Immature natural killer cell (primary cell): ENCODE measurements around the gene RNF141. TPM values are rescaled to one million over a fixed set of nuclear protein-coding genes. Genes with fewer than 3 reads are reported as not detected.

Experiments
- DNase-seq, 3 donors: peaks; one replicate each; pipeline ENCODE4 v3.0.0; 2022; ENCODE audit warnings: mixed read lengths in 1 of 3
- H3K27ac Mint-ChIP-seq, 6 donors: one replicate each; pipeline ENCODE4 v1.8.0; 2020; ENCODE audit warnings: mixed read lengths in 6 of 6, mild to moderate bottlenecking in 5 of 6, inconsistent platforms in 4 of 6, moderate library complexity in 3 of 6
- H3K27me3 Mint-ChIP-seq, 3 donors: one replicate each; pipeline ENCODE4 v1.8.0; 2020 to 2021; ENCODE audit warnings: low read depth in 3 of 3, mild to moderate bottlenecking in 3 of 3, mixed read lengths in 3 of 3, moderate library complexity in 3 of 3, inconsistent platforms in 1 of 3
- H3K36me3 Mint-ChIP-seq, 3 donors: one replicate each; pipeline ENCODE4 v1.8.0; 2020; ENCODE audit warnings: mixed read lengths in 3 of 3, inconsistent platforms in 2 of 3, mild to moderate bottlenecking in 2 of 3
- H3K4me1 Mint-ChIP-seq, 2 donors: one replicate each; pipeline ENCODE4 v1.8.0; 2020; ENCODE audit warnings: inconsistent platforms in 2 of 2, mild to moderate bottlenecking in 2 of 2, mixed read lengths in 2 of 2, moderate library complexity in 1 of 2
- H3K4me3 Mint-ChIP-seq, 5 donors: one replicate each; pipeline ENCODE4 v1.8.0; 2020; ENCODE audit warnings: mild to moderate bottlenecking in 5 of 5, mixed read lengths in 5 of 5, inconsistent platforms in 3 of 5, moderate library complexity in 3 of 5
- H3K9me3 Mint-ChIP-seq, 6 donors: one replicate each; pipeline ENCODE4 v1.8.0; 2020; ENCODE audit warnings: mild to moderate bottlenecking in 6 of 6, mixed read lengths in 6 of 6, inconsistent platforms in 4 of 6, moderate library complexity in 3 of 6
- polyA plus RNA-seq, 3 donors: library from polyadenylated mRNA; unstranded; fragments of 300-500 nt; fragmentation: Illumina TruSeq; gene quantifications; one replicate each; pipeline ENCODE4 v1.2.3, GENCODE V29; 2021

Gene RNF141
- polyA plus RNA-seq, 3 donors from 2014 or later = 12.0 to 16.8 (median 13.0) TPM

- Mint-ChIP-seq H3K4me3 (no peak overlapping the region), H3K36me3 (peaks cover 4 to 19% (median 13%) of the 10 kb centered on the region in 3 donors), H3K9me3 (no peaks in the 10 kb centered on the region), H3K4me1 (no peaks in the 10 kb centered on the region), H3K27ac (no peak overlapping the region), H3K27me3 (no peaks in the 10 kb centered on the region)
- DNase-seq = no peak
Observed at GRCh38 chr11:10504490-10504889, 36.5 kb downstream of the RNF141 start.

GRCh38 chr11:10503777-10504480 is 37.1 kb downstream of the RNF141 start:
- no peak for DNase-seq
- Mint-ChIP-seq H3K27me3 (no peaks in the 10 kb centered on the region), H3K4me1 (no peaks in the 10 kb centered on the region), H3K9me3 (no peaks in the 10 kb centered on the region), H3K36me3 (peaks cover 4 to 19% (median 13%) of the 10 kb centered on the region in 3 donors), H3K27ac (peak overlapping the region in 1 of 6 donors; percentile 24), H3K4me3 (no peak overlapping the region)

- Mint-ChIP-seq H3K4me3 (no peak overlapping the region), H3K27me3 (no peaks in the 10 kb centered on the region), H3K36me3 (peaks cover 4 to 19% (median 13%) of the 10 kb centered on the region in 3 donors), H3K9me3 (no peaks in the 10 kb centered on the region), H3K27ac (no peak overlapping the region), H3K4me1 (no peaks in the 10 kb centered on the region)
- no peak for DNase-seq
Observed at GRCh38 chr11:10503221-10503620, 37.8 kb downstream of the RNF141 start.

DNA sequence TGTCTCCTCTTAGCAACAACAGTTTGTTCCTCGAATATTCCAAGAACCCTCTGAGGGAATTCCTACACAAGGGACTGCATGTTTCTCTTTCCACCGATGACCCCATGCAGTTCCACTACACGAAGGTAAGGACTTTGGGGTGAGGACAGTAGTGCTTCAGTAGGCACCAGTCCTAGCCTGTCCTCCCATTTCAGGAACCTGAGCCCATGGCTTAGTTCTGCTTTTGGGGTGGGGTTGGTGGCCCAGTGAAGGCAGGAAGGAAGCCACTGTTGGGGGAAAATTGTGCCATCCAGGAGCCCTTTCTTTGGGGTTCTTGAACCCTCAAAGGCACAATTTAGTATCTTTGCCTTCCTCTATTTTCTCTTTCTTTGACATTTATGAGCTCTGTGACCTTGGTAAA is 38.2 kb downstream of the RNF141 start:
- no peaks in the 10 kb centered on the region for H3K9me3 Mint-ChIP-seq
- no peak for DNase-seq
- peaks cover 8 to 23% (median 13%) of the 10 kb centered on the region in 3 donors for H3K36me3 Mint-ChIP-seq
- no peaks in the 10 kb centered on the region for H3K4me1 Mint-ChIP-seq
- no peak overlapping the region for H3K27ac Mint-ChIP-seq
- no peak overlapping the region for H3K4me3 Mint-ChIP-seq
- no peaks in the 10 kb centered on the region for H3K27me3 Mint-ChIP-seq

GRCh38 chr11:10502065-10502680 is 38.8 kb downstream of the RNF141 start:
- H3K9me3 Mint-ChIP-seq = no peaks in the 10 kb centered on the region
- H3K27ac Mint-ChIP-seq = no peak overlapping the region
- H3K4me3 Mint-ChIP-seq = no peak overlapping the region
- no peaks in the 10 kb centered on the region for H3K27me3 Mint-ChIP-seq
- no peak for DNase-seq
- H3K4me1 Mint-ChIP-seq = no peaks in the 10 kb centered on the region
- peaks cover 8 to 25% (median 13%) of the 10 kb centered on the region in 3 donors for H3K36me3 Mint-ChIP-seq

DNA sequence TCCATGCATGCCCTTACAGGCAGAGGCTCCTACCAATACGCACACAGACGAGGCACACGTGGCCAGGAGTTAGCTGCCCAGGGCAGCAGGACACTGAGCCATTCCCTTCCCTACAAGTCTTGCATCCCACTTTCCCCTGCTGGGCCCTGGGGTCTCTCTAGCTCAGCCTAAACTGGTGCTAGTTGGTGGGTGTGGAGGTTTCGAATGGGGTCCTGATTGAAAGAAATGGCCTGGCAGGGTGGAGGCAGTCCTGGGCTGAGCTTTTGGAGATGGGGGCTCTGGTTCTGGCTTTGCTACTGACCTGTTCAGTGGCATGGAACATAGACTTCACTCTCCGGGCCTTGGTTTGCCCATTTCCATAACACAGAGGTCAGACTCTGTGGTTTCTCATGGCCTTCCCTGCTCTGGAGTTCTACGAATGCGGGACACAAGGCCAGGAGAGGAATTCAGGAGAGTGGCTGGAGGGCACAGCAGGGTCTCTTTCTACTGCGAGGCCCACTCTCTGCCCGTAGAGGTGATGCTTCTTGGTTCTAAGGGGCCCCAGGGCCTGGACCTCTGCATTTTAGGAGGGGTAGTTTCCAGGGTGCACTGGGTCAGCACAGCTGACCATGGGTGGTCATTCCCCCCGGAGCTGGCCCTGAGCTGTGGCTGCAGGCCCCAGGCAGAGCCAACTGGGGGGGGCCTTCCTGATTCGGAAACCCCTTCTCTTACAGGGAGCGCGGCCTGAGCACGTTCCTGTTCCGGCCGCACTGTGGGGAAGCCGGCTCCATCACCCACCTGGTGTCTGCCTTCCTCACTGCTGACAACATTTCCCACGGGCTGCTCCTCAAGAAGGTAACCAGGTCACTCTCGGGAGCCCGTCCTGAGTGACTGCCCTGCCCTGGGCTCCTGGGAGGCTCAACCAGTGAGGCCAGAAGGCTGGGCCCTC is 40.0 kb downstream of the RNF141 start:
- no peak overlapping the region for H3K4me3 Mint-ChIP-seq
- no peaks in the 10 kb centered on the region for H3K4me1 Mint-ChIP-seq
- peaks cover 8 to 30% (median 13%) of the 10 kb centered on the region in 3 donors for H3K36me3 Mint-ChIP-seq
- no peak overlapping the region for H3K27ac Mint-ChIP-seq
- H3K27me3 Mint-ChIP-seq = peaks cover 0 to 3% (median 0%) of the 10 kb centered on the region in 3 donors
- H3K9me3 Mint-ChIP-seq = no peaks in the 10 kb centered on the region
- no peak for DNase-seq

- no peak overlapping the region for H3K27ac Mint-ChIP-seq
- peaks cover 0 to 3% (median 0%) of the 10 kb centered on the region in 3 donors for H3K27me3 Mint-ChIP-seq
- H3K4me1 Mint-ChIP-seq = no peaks in the 10 kb centered on the region
- peaks cover 8 to 24% (median 13%) of the 10 kb centered on the region in 3 donors for H3K36me3 Mint-ChIP-seq
- DNase-seq = no peak
- no peak overlapping the region for H3K4me3 Mint-ChIP-seq
- H3K9me3 Mint-ChIP-seq = no peaks in the 10 kb centered on the region
Observed at GRCh38 chr11:10499874-10500601, 40.9 kb downstream of the RNF141 start.

DNA sequence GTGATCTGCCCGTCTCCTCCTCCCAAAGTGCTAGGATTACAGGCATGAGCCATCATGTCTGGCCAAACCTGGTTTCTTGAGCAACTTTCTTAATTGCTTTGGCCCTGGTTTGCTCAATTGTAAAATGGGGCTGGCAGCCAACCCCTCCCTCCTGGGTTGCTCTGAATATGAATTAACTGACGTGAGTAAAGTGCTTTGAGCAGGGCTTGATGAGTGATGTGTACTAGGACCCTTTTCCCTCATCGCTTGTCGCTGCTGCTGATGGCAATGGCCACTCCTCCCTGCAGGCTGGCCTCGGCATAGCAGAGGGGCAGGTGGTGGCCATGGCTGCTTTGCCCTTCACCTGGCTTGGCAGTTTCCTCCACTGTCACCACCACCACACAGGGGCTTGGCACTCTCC is 41.5 kb downstream of the RNF141 start:
- DNase-seq = no peak
- Mint-ChIP-seq H3K27ac (no peak overlapping the region), H3K4me3 (no peak overlapping the region), H3K36me3 (peaks cover 8 to 24% (median 9%) of the 10 kb centered on the region in 3 donors), H3K4me1 (no peaks in the 10 kb centered on the region), H3K9me3 (no peaks in the 10 kb centered on the region), H3K27me3 (peaks cover 0 to 3% (median 0%) of the 10 kb centered on the region in 3 donors)

DNA sequence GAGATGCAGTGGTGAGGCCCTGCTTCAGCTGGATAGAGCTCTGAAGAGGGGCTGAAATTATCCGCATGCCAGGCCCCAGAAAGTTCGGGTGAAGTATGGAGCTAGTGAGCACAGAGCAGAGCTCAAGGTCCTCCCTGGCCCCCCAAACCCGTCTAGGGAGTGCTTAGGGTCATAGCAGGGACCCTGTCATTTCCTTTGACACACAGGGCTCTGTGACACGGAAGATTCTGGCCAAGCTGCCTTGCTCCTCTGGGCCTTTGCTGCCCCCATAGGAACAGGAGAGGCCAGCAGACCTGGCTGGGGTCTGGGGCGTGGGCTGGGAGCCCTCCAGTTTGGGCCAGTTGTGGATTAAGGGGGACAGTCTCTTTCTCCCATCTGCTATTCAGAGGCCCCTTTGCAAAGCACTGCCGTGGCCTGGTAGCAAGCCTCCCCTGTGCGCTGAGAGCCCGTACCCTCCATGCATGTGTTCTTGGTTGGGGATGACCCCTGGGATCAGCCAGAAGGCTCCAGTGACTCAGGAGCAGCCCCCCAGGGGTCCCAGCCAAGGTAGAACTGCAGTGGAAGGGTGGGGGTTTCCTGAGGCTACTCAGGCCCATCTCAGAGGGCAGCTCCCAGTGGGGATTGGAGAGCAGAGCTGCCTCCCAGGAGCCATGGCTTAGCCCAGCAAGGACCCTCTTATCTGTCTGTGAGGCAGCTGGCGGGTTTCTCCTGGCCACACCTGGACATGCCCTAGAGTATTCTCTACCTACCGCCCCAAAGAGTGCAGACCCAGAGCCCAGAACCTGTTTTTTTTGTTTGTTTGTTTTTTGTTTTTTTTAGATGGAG is 42.3 kb downstream of the RNF141 start:
- H3K27ac Mint-ChIP-seq = no peak overlapping the region
- DNase-seq = no peak
- peaks cover 3 to 25% (median 9%) of the 10 kb centered on the region in 3 donors for H3K36me3 Mint-ChIP-seq
- H3K27me3 Mint-ChIP-seq = peaks cover 0 to 3% (median 0%) of the 10 kb centered on the region in 3 donors
- H3K4me3 Mint-ChIP-seq = no peak overlapping the region
- no peaks in the 10 kb centered on the region for H3K9me3 Mint-ChIP-seq
- no peaks in the 10 kb centered on the region for H3K4me1 Mint-ChIP-seq

DNA sequence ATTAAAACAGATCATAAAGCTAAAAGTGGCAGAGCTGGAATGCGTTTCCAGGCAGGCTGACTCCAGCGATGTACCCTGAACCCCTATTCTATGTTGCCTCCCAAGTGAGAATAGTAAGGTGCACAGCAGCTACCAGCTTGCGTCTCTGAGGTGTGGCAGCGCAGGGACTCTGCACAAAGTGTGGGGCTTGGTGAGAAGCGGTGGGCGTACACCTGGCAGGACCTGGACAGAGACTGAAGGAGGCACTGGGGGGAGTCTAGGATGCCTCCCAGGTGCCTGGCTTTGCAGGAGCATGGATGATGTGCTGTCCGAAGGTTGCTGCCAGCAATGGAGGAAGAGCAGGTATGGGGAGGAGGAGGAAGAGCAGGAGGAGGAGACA is 43.0 kb downstream of the RNF141 start:
- H3K36me3 Mint-ChIP-seq = peaks cover 3 to 24% (median 9%) of the 10 kb centered on the region in 3 donors
- no peak overlapping the region for H3K27ac Mint-ChIP-seq
- no peak overlapping the region for H3K4me3 Mint-ChIP-seq
- peaks cover 0 to 3% (median 2%) of the 10 kb centered on the region in 3 donors for H3K27me3 Mint-ChIP-seq
- H3K4me1 Mint-ChIP-seq = no peaks in the 10 kb centered on the region
- no peak for DNase-seq
- no peaks in the 10 kb centered on the region for H3K9me3 Mint-ChIP-seq

DNA sequence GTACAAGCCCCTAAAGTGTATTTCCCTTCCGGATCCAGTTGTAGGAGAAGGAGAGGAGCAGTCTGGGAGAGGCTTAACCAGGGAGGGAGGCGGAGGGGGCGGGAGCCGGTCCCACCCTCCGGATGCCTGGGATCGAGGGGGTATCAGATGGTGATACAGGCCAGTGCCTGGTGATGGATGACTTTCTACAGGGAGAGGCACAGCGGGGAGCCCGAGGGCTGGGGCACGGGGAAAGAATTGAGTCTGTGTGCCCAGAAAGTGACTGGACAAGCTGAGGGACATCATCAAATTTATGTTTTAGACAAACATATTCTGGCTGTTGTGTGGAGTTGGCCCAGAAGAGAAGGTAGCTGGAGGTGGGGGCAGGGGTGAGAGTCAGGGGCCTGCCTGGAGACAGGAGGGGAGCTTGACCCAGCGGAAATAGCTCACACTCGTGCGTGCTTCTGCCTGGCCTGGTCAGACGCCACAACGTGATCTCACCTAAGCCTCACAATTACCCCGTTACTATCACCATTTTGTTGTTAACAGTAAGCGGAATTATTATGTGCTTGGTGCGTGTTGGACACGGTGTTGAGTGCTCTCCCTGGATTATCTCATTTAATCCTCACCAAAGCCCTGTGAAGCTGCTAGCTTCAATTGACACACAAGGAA is 43.5 kb downstream of the RNF141 start:
- H3K4me1 Mint-ChIP-seq = no peaks in the 10 kb centered on the region
- H3K4me3 Mint-ChIP-seq = no peak overlapping the region
- DNase-seq = no peak
- no peaks in the 10 kb centered on the region for H3K9me3 Mint-ChIP-seq
- H3K36me3 Mint-ChIP-seq = peaks cover 2 to 26% (median 14%) of the 10 kb centered on the region in 3 donors
- H3K27ac Mint-ChIP-seq = no peak overlapping the region
- peaks cover 2 to 3% (median 2%) of the 10 kb centered on the region in 3 donors for H3K27me3 Mint-ChIP-seq

DNA sequence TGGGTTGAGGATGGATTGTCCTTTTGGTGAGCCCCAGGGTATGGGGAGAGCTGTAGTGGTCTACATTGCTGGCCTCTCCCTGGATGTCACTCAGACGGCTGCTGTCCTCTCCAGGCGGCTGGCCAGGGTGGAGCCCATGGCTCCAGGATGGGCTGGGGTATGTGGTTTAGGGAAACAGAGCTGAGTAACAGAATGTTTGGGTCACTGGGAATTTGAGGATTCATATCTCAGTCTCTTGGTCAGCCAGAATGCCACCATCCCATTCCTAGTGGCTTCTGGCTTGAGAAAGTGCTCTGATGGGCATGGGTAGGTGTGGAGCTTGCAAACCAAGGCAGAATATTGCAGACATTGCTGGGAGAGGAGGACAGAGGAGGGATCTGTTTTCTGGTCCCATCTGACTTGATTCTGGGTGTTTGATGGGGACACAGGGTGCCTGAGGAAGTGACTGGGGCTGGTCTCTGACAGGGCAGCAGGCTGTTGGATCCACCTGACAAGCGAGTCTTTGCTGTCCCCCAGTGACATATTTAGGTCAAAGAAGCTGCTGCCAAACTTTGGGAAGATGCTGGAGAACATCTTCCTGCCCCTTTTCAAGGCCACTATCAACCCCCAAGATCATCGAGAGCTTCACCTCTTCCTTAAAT is 44.6 kb downstream of the RNF141 start:
- no peak overlapping the region for H3K4me3 Mint-ChIP-seq
- peaks cover 2 to 3% (median 2%) of the 10 kb centered on the region in 3 donors for H3K27me3 Mint-ChIP-seq
- no peaks in the 10 kb centered on the region for H3K9me3 Mint-ChIP-seq
- H3K27ac Mint-ChIP-seq = no peak overlapping the region
- peaks cover 0 to 30% (median 19%) of the 10 kb centered on the region in 3 donors for H3K36me3 Mint-ChIP-seq
- DNase-seq = no peak
- H3K4me1 Mint-ChIP-seq = no peaks in the 10 kb centered on the region
